Upper lobe of right lung (tissue), 1 donor: ENCODE data around the gene ABCG5. TPM values are rescaled to one million over a fixed set of nuclear protein-coding genes. Genes with fewer than 3 reads are reported as not detected.
A peak's percentile ranks its signal among the peaks of the same experiment; 100 is the strongest.

Experiments
- ATAC-seq: fragments of 200-7000 bp; cut with Tn5 transposase; one replicate; pipeline ENCODE4 v1.9.1; 2020; ENCODE audit warnings: mild to moderate bottlenecking, moderate library complexity
- DNase-seq: peaks from one replicate; pipeline ENCODE4 v3.0.0-alpha.2; 2020
- H3K27ac ChIP-seq: fragments of 200-600 bp; one replicate; pipeline ENCODE4 v1.8.0; 2022
- H3K27me3 ChIP-seq: fragments of 200-600 bp; one replicate; pipeline ENCODE4 v1.8.0; 2022; ENCODE audit warnings: mild to moderate bottlenecking
- H3K36me3 ChIP-seq: fragments of 200-600 bp; one replicate; pipeline ENCODE4 v1.8.0; 2022
- H3K4me1 ChIP-seq: fragments of 200-600 bp; one replicate; pipeline ENCODE4 v1.8.0; 2022
- H3K4me3 ChIP-seq: fragments of 200-600 bp; one replicate; pipeline ENCODE4 v1.8.0; 2022; ENCODE audit warnings: mild to moderate bottlenecking
- H3K9me3 ChIP-seq: fragments of 200-600 bp; one replicate; pipeline ENCODE4 v1.8.0; 2022
- CTCF ChIP-seq: fragments of 200-600 bp; IDR thresholded peaks from one replicate; pipeline ENCODE4 v1.8.0; 2022; ENCODE audit warnings: antibody characterized with exemption
- intact Hi-C: fragments of 100-400 bp; cut with DNase I; formaldehyde crosslinking; loops from one replicate; pipeline ENCODE4 v1.11.0; 2022
- total RNA-seq: library from RNA; stranded (reverse); fragmentation: NEBNext Ultra II Directional; extraction: Animal tissue kit (Norgen Biotek cat#: 25700); gene quantifications from one replicate; pipeline ENCODE4 v1.2.1, GENCODE V29; 2021
- donor health status: DM: no; HTN: yes; CAD: no; lungs with severe emphysema.

The ABCG5 gene
- total RNA-seq, 1 donor from 2014 or later: not detected

- H3K4me3 ChIP-seq: no peak overlapping the region
- ATAC-seq (no peak), DNase-seq (no peak)
- intact Hi-C loops: no loop called here
- H3K36me3 ChIP-seq: no peaks in the 10 kb centered on the region
- no peaks in the 10 kb centered on the region for H3K9me3 ChIP-seq
- H3K27me3 ChIP-seq: peaks cover 18% of the 10 kb centered on the region
- TF ChIP-seq CTCF: no peak
- no peaks in the 10 kb centered on the region for H3K4me1 ChIP-seq
- no peak overlapping the region for H3K27ac ChIP-seq
These were observed 6.2 kb downstream of the ABCG5 start for GRCh38 chr2:43832457-43832856.

- DNase-seq: no peak
These were observed 6.9 kb downstream of the ABCG5 start for GRCh38 chr2:43831543-43832294.

GRCh38 chr2:43826305-43827250 is 12.1 kb downstream of the ABCG5 start:
- Histone ChIP-seq H3K4me3 (no peak overlapping the region), H3K36me3 (no peaks in the 10 kb centered on the region), H3K27ac (no peak overlapping the region), H3K9me3 (no peaks in the 10 kb centered on the region), H3K4me1 (no peaks in the 10 kb centered on the region), H3K27me3 (peaks cover 7% of the 10 kb centered on the region)
- DNase-seq (no peak), ATAC-seq (no peak)
- TF ChIP-seq CTCF: no peak
- intact Hi-C loops: no loop called here

More at GRCh38 chr2:43831543-43832294, 6.9 kb downstream of the ABCG5 start:
- intact Hi-C loops: no loop called here
- Histone ChIP-seq H3K9me3 (no peaks in the 10 kb centered on the region), H3K4me1 (no peaks in the 10 kb centered on the region), H3K36me3 (no peaks in the 10 kb centered on the region), H3K27me3 (peaks cover 18% of the 10 kb centered on the region), H3K27ac (no peak overlapping the region), H3K4me3 (peak overlapping the region; percentile 21)
- no peak for TF ChIP-seq CTCF
- peak; percentile 37 for ATAC-seq

GRCh38 chr2:43825841-43826240 is 12.8 kb downstream of the ABCG5 start:
- no peak for ATAC-seq
- intact Hi-C loops: no loop called here
- no peaks in the 10 kb centered on the region for H3K4me1 ChIP-seq
- no peaks in the 10 kb centered on the region for H3K36me3 ChIP-seq
- no peak for DNase-seq
- no peak overlapping the region for H3K4me3 ChIP-seq
- TF ChIP-seq CTCF: no peak
- H3K27me3 ChIP-seq: peaks cover under 1% of the 10 kb centered on the region
- no peak overlapping the region for H3K27ac ChIP-seq
- H3K9me3 ChIP-seq: no peaks in the 10 kb centered on the region

- Histone ChIP-seq H3K4me1 (no peaks in the 10 kb centered on the region), H3K4me3 (no peak overlapping the region), H3K27ac (no peak overlapping the region), H3K9me3 (no peaks in the 10 kb centered on the region), H3K27me3 (no peaks in the 10 kb centered on the region), H3K36me3 (no peaks in the 10 kb centered on the region)
- DNase-seq (no peak), ATAC-seq (no peak)
- intact Hi-C loops: no loop called here
- no peak for TF ChIP-seq CTCF
These were observed 13.6 kb downstream of the ABCG5 start for GRCh38 chr2:43824951-43825493.
